Measurements from ENCODE around the gene NRIP1. TPM values are rescaled to one million over a fixed set of nuclear protein-coding genes. Genes with fewer than 3 reads are reported as not detected.
A peak's percentile ranks its signal among the peaks of the same experiment; 100 is the strongest.

The NRIP1 gene
- total and polyA plus RNA-seq, 2 of the 13 experiments (the other 11 are each of a cell fraction or from before 2014, with no cell fraction given), result 21.0 to 69.0 TPM

GRCh38 chr21:15065392-15066122 lies 757 bp upstream of the NRIP1 start (continued):
- TF ChIP-seq STAG1 (CRISPR knock-in tag; IDR thresholded peaks at IDR 0.05) (peak; percentile 8; the same call in 1 of the 2 replicates), ARID4A (CRISPR knock-in tag; IDR thresholded peaks at IDR 0.05; ENCODE audit: borderline replicate concordance) (0 out of 2 replicates have a peak, but pooled peaks have one; percentile 27), ZBTB25 (CRISPR knock-in tag; IDR thresholded peaks at IDR 0.05) (no peak), POLR2AphosphoS2 (IDR thresholded peaks at IDR 0.05; ENCODE audit: low read depth, low read length) (no peak), ZNF543 (CRISPR knock-in tag; IDR thresholded peaks at IDR 0.05) (0 out of 2 replicates have a peak, but pooled peaks have one; percentile 17), TCF7L2 (IDR thresholded peaks at IDR 0.05; ENCODE audit: low read depth, low read length) (no peak), CREM (IDR thresholded peaks at IDR 0.05) (peak; percentile 30; the same call in 1 of the 2 replicates), CREM (CRISPR knock-in tag; IDR thresholded peaks at IDR 0.05) (no peak), KDM2A (CRISPR knock-in tag; IDR thresholded peaks at IDR 0.05; ENCODE audit: borderline replicate concordance, low read depth) (0 out of 2 replicates have a peak, but pooled peaks have one; percentile 25), ZNF598 (CRISPR knock-in tag; IDR thresholded peaks at IDR 0.05; ENCODE audit: borderline replicate concordance) (0 out of 2 replicates have a peak, but pooled peaks have one; percentile 9), NFYB (CRISPR knock-in tag; IDR thresholded peaks at IDR 0.05) (0 out of 2 replicates have a peak, but pooled peaks have one; percentile 17), POLR2G (IDR thresholded peaks at IDR 0.05; ENCODE audit: low read depth, low read length) (peak; percentile 30), AGO2 (optimal IDR thresholded peaks at IDR 0.05; ENCODE audit: low read depth, low read length) (peak; percentile 16), POLR2A (IDR thresholded peaks at IDR 0.05; ENCODE audit: insufficient read depth in 1 of 2, low read depth in 2 of 2, low read length in 2 of 2) (peak; percentile 37 to 62; a peak in 3 of 4 replicates), SOX5 (CRISPR knock-in tag; IDR thresholded peaks at IDR 0.05; ENCODE audit: borderline replicate concordance) (0 out of 2 replicates have a peak, but pooled peaks have one; percentile 4), MAX (IDR thresholded peaks at IDR 0.05) (0 out of 2 replicates have a peak, but pooled peaks have one; percentile 33), REXO4 (CRISPR knock-in tag; IDR thresholded peaks at IDR 0.05; ENCODE audit: borderline replicate concordance) (no peak), ATF4 (CRISPR knock-in tag; IDR thresholded peaks at IDR 0.05) (peak in 1 of 2 experiments; percentile 35; a peak in 1 of 4 replicates), ZNF746 (CRISPR knock-in tag; IDR thresholded peaks at IDR 0.05) (peak; percentile 30; the same call in 1 of the 2 replicates), ZNF781 (CRISPR knock-in tag; IDR thresholded peaks at IDR 0.05; ENCODE audit: borderline replicate concordance, not compliant biosample characterization) (peak; percentile 47), POLR2AphosphoS5 (IDR thresholded peaks at IDR 0.05; ENCODE audit: low read depth, low read length) (peak; percentile 57; the same call in 1 of the 2 replicates), TEF (CRISPR knock-in tag; IDR thresholded peaks at IDR 0.05) (no peak), ZNF652 (CRISPR knock-in tag; IDR thresholded peaks at IDR 0.05; ENCODE audit: borderline replicate concordance, low read depth) (peak; percentile 47; the same call in 1 of the 2 replicates)

Data from HepG2 (cell line).